Mucosa of descending colon (tissue), 3 donors: Measurements from ENCODE around the gene C1QTNF4. TPM values are rescaled to one million over a fixed set of nuclear protein-coding genes. Genes with fewer than 3 reads are reported as not detected.

Source experiments
- ATAC-seq: fragments of 200-7000 bp; cut with Tn5 transposase; one replicate; pipeline ENCODE4 v1.9.1; 2020; ENCODE audit warnings: mild to moderate bottlenecking, moderate library complexity
- DNase-seq, 3 donors: peaks; one replicate each; pipeline ENCODE4 v3.0.0-alpha.2; 2020
- H3K36me3 ChIP-seq: fragments of 200-600 bp; one replicate; pipeline ENCODE4 v1.8.0; 2021; ENCODE audit warnings: low read depth, mild to moderate bottlenecking
- H3K4me1 ChIP-seq: fragments of 200-600 bp; one replicate; pipeline ENCODE4 v1.8.0; 2021; ENCODE audit warnings: low read depth, mild to moderate bottlenecking
- H3K4me3 ChIP-seq: fragments of 200-600 bp; one replicate; pipeline ENCODE4 v1.8.0; 2021; ENCODE audit warnings: mild to moderate bottlenecking
- H3K9me3 ChIP-seq: fragments of 200-600 bp; one replicate; pipeline ENCODE4 v1.8.0; 2021; ENCODE audit warnings: mild to moderate bottlenecking
- intact Hi-C, 2 donors: fragments of 100-400 bp; cut with DNase I in 1 of 2; cut with micrococcal nuclease in 1 of 2; formaldehyde crosslinking; loops; one replicate each; pipeline versions ENCODE4 v1.11.0 to v1.11.1; 2022; cut with DNase I, micrococcal nuclease
- total RNA-seq, 3 donors: library from RNA; stranded (reverse); fragmentation: NEBNext Ultra II Directional in 2 of 3; extraction: Animal tissue kit (Norgen Biotek cat#: 25700) in 2 of 3; gene quantifications; one replicate each; pipeline versions ENCODE4 v1.2.1 to v1.2.4, GENCODE V29; 2021 to 2023
- TF ChIP-seq, protein P1 (sequence below): fragments of 200-600 bp; IDR thresholded peaks from one replicate; pipeline ENCODE4 v1.8.0; 2022; ENCODE audit warnings: antibody characterized with exemption, mild to moderate bottlenecking
- donor health status: DM: no; HTN: no; CAD: no; lungs with moderate emphysema.
- donor health status: DM: no; HTN: no; CAD: no.
- donor health status: DM: no; HTN: yes; CAD: no.

The C1QTNF4 gene
- total RNA-seq, 3 donors from 2014 or later: 0.17 to 3.5 (median 0.34) TPM

DNA sequence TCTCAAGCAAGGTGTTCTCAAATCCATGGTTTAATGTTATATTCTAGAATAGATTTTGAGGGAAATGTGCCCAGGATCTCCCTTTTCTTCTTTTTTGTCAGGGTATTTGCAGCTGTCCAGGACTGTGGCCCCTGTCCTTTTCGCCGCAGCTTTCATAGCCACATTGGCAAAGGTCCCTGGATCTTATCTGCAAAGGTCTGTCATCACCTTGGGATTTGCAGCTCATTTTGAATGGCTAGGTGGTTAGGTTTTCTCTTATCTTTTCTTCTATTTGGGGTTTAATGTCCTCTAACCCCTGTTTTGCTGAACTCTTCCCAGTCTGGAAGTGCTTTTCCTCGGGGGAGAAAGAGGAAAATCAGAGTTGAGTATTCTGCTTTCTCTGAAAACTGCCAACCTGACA lies 11.7 kb upstream of the C1QTNF4 start:
- Histone ChIP-seq H3K9me3 (no peaks in the 10 kb centered on the region), H3K4me1 (no peaks in the 10 kb centered on the region), H3K36me3 (no peaks in the 10 kb centered on the region), H3K4me3 (no peak overlapping the region)
- intact Hi-C loops: no loop called here
- DNase-seq (no peak), ATAC-seq (no peak)
- TF ChIP-seq, protein P1, sequence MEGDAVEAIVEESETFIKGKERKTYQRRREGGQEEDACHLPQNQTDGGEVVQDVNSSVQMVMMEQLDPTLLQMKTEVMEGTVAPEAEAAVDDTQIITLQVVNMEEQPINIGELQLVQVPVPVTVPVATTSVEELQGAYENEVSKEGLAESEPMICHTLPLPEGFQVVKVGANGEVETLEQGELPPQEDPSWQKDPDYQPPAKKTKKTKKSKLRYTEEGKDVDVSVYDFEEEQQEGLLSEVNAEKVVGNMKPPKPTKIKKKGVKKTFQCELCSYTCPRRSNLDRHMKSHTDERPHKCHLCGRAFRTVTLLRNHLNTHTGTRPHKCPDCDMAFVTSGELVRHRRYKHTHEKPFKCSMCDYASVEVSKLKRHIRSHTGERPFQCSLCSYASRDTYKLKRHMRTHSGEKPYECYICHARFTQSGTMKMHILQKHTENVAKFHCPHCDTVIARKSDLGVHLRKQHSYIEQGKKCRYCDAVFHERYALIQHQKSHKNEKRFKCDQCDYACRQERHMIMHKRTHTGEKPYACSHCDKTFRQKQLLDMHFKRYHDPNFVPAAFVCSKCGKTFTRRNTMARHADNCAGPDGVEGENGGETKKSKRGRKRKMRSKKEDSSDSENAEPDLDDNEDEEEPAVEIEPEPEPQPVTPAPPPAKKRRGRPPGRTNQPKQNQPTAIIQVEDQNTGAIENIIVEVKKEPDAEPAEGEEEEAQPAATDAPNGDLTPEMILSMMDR: no peak

DNA sequence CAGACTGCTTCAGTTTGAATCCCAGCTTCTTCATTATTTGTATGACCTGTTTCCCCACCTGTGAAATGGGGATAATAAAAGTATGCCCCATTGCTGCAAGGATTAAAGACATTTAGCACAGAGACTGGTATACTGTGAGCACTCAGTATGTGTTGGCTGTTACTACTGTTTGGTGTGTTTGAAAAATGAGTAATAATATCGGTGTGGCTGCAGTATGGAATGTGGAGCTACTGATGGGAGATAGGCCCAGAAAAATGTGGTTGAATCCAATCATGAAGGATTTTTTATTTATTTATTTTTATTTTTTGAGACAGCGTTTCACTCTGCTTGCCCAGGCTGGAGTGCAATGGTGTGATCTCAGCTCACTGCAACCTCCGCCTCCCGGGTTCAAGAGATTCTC lies 9.1 kb upstream of the C1QTNF4 start:
- ATAC-seq (no peak), DNase-seq (no peak)
- intact Hi-C loops: no loop called here
- no peaks in the 10 kb centered on the region for H3K9me3 ChIP-seq
- no peaks in the 10 kb centered on the region for H3K4me1 ChIP-seq
- H3K36me3 ChIP-seq: no peaks in the 10 kb centered on the region
- no peak overlapping the region for H3K4me3 ChIP-seq
- TF ChIP-seq, protein P1: no peak

DNA sequence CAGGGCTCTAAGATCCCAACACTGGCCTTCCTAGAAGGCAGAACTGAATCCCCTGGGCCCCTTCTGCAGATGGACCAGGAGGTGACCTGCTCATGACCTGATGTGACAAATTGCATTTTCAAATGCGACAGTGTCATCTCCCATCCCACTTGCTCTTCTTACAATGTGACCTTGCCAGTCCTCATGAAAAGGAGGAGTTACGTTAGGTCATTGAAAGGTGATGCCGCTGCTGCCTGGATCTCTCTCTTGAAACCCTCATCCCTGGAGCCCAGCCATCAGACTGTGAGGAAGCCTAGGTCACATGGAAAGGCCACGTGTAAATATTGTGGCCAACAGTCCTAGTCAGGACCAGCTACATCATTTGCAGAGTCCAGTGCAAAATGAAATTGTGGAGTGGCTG lies 5.7 kb upstream of the C1QTNF4 start:
- no peaks in the 10 kb centered on the region for H3K9me3 ChIP-seq
- ATAC-seq: no peak
- no peaks in the 10 kb centered on the region for H3K36me3 ChIP-seq
- no peaks in the 10 kb centered on the region for H3K4me1 ChIP-seq
- no peak for DNase-seq
- TF ChIP-seq, protein P1: no peak
- intact Hi-C loops: no loop called here
- H3K4me3 ChIP-seq: no peak overlapping the region

DNA sequence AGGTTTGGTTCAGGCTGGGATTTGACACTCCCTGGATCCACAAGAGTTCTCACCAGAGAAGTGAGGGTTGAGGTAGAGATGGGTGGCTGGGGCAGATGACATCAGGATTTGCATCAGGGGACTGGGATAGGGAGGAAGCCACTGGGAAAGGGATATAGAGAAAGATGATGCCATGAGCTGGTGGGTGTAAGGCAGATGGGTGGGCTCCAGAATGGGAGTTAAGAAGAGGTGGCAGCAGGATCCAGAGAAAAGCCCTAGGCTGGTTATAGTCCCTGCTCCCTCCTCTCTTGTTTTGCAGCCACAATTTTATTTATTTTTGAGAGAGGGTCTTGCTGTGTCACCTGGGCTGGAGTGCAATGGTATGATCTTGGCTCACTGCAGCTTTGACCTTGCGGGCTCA lies 1.8 kb upstream of the C1QTNF4 start:
- TF ChIP-seq, protein P1: no peak
- no peak overlapping the region for H3K4me3 ChIP-seq
- intact Hi-C loops: no loop called here
- no peak for ATAC-seq
- H3K4me1 ChIP-seq: peaks cover 7% of the 10 kb centered on the region
- no peaks in the 10 kb centered on the region for H3K36me3 ChIP-seq
- H3K9me3 ChIP-seq: no peaks in the 10 kb centered on the region
- DNase-seq: no peak

DNA sequence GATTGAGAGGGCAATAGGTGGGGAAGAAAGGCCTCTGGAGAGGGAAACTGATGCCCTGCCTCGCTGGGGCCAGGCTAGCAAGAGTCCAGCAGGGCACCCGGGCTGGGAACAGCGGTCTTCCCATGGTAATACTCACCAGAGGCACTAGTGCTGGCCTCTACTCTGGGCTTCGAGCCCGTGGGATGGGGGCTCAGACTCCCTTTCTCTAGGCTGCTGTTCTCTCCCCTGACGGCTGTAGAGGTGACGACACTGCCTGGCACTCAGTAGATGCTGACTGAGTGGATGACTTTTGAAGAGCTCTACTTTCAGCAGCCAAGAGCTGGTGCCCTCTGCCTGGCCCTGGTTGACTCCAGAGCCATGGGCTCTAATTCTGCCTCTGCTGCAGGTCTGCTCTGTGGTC lies 818 bp upstream of the C1QTNF4 start:
- H3K36me3 ChIP-seq: no peaks in the 10 kb centered on the region
- ATAC-seq (no peak), DNase-seq (no peak)
- no peaks in the 10 kb centered on the region for H3K9me3 ChIP-seq
- intact Hi-C loops: no loop called here
- H3K4me3 ChIP-seq: no peak overlapping the region
- TF ChIP-seq, protein P1: no peak
- H3K4me1 ChIP-seq: peaks cover 7% of the 10 kb centered on the region

DNA sequence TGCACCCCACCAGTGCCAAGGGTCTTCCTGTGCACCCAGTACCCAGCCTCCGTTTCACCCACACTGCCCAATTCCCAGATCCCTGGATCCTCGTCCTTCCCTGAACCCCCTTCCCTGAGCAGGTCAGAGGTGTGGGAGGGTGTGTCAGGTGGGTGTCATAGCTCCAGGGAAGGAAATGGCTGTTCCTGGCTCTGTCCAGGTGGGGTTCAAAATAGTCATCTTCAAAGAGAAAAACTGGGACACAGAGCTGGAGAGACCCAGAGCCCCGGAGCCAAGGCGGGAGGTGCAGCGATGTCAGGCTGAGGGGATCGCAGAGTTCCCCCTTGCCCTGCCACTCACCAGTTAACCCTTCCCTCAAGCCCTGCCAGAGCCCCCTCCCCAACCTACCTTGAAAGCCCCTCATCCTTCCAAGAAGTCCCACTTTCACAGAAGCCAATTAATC lies 698 bp downstream of the C1QTNF4 start:
- Histone ChIP-seq H3K4me3 (no peak overlapping the region), H3K4me1 (peaks cover 7% of the 10 kb centered on the region), H3K9me3 (no peaks in the 10 kb centered on the region), H3K36me3 (no peaks in the 10 kb centered on the region)
- no peak for DNase-seq
- TF ChIP-seq, protein P1: no peak
- intact Hi-C loops: no loop called here
- ATAC-seq: no peak
